Activated CD8-positive, alpha-beta memory T cell treated with anti-CD3 and anti-CD28 coated beads for 36 hours (primary cell): ENCODE data around the gene DCP1A. TPM values are rescaled to one million over a fixed set of nuclear protein-coding genes. Genes with fewer than 3 reads are reported as not detected.
"Not testable (repeated sequence)": the region's sequence is repeated elsewhere in the genome, so short reads cannot be mapped to it uniquely, and the experiment has no call there.

Experiments
- CTCF ChIA-PET: fragments of 350-600 bp; sonication (Branson Sonifier 250); formaldehyde crosslinking; loops from one replicate; lab custom pipeline; 2021; ENCODE audit warnings: antibody characterized with exemption; lab: Charles Lee
- POLR2A ChIA-PET: fragments of 350-600 bp; sonication (Branson Sonifier 250); formaldehyde crosslinking; loops from one replicate; lab custom pipeline; 2021; ENCODE audit warnings: antibody characterized with exemption; lab: Charles Lee
- total RNA-seq, 2 experiments: library from RNA; stranded (reverse); gene quantifications; one replicate each; pipeline ENCODE4 v1.2.3, GENCODE V29; 2021

DCP1A gene
- total RNA-seq, 2 experiments from 2014 or later: 37.9 to 40.5 TPM

DNA sequence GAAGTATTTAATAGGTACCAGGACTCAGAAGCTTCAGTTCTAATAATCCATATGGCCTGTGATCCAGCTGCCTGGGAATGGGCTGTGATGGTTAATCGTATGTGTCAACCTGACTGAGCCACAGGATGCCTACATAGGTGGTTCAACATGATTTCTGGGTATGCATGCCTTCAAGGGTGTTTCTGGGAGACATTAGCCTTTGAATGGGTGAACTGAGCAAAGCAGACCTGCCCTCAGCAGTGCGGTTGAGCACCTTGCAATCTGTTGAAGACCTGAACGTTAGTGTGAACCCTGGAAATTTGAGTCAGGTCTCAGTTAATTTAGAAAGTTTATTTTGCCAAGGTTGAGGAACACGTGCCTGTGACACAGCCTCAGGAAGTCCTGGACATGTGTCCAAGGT lies 68.7 kb downstream of the DCP1A start:
- CTCF ChIA-PET: interaction anchor here (0.5 kb wide), 1 partner anchor 16 kb away, joined by 3 read pairs; no protein-coding TSS in a partner anchor
- POLR2A ChIA-PET: interaction anchor here (0.7 kb wide), 1 partner anchor 196 kb away, joined by 7 read pairs; no protein-coding TSS in a partner anchor

DNA sequence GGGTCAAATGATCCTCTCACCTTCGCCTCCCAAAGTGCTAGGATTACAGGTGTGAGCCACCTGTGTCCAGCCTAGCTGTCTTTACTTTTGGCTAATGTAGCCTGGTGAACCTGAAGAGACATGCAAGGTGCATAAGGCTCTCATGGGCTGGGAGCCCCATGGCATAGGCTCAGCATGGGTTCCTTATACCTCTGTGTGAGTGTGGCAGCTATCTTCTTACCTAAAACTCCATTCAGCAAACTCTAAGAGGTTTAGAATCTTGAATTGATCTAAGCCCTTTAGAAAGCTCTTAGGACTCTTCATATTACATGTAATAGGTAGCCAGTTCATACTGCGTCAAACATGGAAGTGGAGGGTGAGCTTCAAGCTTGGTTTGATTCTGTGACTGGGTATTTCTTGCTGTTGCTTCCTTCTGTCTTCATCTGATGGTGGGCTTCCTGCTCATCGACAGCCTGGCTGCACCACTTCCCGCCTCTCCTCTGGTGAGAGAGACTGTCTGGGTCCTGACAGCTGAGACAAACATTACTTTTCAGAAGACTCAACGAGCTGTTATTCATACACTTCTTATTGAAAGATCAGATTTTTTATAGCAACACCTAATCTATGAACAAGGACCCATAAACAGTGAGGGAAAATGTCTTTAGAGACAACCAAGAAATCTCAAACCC lies 72.3 kb downstream of the DCP1A start:
- ChIA-PET POLR2A (no interaction called here), CTCF (interaction anchor here (1.2 kb wide), 1 partner anchor 12 kb away, joined by 4 read pairs; no protein-coding TSS in a partner anchor)

DNA sequence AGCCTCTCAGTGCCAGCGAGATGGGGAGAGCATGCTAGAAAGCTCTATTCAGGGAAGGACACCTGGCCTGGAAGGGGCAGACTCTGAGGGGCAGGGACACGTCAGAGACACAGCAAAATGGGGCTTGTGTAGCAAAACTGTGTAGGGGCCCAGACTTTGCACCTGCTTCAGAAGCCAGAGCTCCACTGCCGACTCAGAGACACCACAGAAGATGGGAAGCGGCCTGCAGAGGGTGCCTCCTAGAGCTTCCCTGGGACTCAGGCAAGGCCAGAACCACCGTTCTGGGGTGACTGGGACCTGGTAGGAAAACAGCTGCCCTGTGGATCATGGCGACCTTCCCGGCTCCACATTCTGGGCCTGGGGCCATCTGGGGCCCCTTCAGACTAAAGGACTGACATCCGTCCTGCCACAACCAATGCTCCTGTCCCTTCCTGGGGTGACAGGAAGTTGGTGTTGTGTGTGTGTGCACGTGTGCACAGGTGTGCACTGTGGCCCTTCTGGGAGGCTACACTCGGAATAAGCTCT lies 74.1 kb downstream of the DCP1A start:
- ChIA-PET POLR2A (no interaction called here), CTCF (no interaction called here)

DNA sequence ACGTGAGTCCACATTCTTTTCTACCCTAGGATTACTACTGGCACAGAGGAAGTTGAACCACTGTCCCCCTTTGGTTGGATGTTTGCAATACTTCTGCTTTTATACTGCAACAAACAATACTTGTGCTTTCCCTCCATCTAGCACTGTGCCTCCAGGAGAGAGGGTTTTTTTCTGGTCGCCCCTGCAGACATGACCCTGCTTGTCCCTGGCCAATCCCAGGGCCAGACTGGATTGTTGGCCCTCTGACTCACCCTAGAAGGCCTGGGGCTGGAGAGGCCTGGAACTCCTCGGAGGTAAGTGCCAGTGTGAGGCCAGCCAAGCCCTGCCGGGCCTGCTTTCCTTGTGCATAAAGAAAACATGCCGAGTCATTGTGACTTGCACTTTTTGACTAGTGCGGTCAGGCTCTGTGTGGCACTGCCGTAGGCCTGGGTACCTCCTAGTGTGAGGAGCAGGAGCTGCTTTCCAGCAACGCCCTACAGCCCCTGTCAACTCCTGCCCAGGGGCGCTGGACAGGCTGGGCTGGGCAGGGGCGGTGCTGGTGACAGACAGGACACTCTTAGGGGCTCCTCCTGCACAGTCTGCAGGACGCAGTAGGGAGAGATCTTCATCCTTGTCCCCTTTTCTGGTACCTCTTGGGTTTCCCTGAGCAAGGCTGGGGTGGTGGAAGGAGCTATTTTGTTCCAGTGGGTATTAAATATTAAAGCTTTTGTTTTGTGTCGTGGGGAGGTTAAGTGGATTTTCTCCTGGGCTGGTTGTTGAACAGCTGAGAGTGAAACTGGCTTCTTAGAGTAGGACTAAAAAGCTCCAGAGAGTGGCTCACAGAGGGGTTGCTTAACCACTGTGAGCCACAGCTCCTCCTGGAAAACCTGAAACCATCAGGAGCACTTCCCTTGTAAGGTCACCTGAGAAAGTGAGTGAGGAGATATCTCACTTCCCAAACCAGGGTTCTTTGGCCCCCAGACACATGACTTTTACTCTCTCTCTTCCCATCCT lies 77.2 kb downstream of the DCP1A start:
- CTCF ChIA-PET: no interaction called here
- POLR2A ChIA-PET: no interaction called here

DNA sequence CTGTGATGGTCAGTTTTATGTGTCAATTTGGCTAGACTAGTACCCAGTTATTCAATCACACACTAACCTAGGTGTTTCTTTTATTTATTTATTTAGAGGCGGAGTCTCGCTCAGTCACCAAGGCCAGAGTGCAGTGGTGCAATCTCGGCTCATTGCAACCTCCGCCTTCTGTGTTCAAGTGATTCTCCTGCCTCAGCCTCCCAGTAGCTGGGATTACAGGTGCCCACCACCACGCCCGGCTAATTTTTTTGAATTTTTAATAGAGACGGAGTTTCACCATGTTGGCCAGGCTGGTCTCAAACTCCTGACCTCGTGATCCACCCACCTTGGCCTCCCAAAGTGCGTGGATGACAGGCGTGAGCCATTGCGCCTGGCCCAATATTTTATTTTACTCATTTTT lies 78.2 kb downstream of the DCP1A start:
- POLR2A ChIA-PET: not testable (repeated sequence)
- CTCF ChIA-PET: interaction anchor here (0.7 kb wide), 1 partner anchor 282 kb away, joined by 3 read pairs; no protein-coding TSS in a partner anchor

DNA sequence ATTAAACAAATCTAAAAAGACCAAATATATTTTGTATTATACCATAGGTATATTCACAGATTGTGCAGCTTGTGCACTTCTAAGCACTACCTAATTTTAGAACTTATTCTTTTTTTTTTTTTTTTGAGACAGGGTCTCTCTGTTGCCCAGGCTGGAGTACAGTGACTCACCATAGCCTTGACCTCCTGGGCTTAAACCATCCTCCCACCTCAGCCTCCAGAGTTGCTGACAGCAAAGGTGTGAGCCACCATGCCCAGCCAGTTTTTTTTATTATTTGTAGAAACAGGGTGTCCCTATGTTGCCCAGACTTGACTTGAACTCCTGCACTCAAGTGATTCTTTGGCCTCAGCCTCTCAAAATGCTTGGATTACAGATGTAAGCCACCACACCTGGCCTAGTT lies 79.6 kb downstream of the DCP1A start:
- ChIA-PET POLR2A (no interaction called here), CTCF (interaction anchor here (0.7 kb wide), 1 partner anchor 254 kb away, joined by 3 read pairs; no protein-coding TSS in a partner anchor)

DNA sequence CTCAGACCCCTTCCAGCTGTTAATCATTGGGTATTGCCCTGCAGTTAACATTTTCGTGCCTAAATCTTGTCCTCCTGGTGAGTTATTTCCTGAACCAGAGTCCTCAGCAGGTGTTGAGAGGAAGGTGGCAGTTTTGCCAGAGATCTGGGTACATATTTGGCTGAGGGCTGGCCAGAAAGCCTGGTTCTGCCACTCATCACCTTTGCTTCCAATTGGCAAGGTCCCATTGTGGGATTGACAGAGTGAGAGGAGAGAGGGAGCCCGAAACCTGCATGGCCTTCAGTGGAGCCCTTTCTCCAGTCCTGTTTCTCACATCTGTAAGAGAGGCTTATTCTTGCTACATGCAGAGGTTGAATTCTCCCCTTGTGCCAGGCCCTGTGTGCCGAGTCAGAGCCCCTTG lies 82.6 kb downstream of the DCP1A start:
- ChIA-PET CTCF (interaction anchor here (0.7 kb wide), 1 partner anchor 15 kb away, joined by 5 read pairs; no protein-coding TSS in a partner anchor), POLR2A (no interaction called here)

DNA sequence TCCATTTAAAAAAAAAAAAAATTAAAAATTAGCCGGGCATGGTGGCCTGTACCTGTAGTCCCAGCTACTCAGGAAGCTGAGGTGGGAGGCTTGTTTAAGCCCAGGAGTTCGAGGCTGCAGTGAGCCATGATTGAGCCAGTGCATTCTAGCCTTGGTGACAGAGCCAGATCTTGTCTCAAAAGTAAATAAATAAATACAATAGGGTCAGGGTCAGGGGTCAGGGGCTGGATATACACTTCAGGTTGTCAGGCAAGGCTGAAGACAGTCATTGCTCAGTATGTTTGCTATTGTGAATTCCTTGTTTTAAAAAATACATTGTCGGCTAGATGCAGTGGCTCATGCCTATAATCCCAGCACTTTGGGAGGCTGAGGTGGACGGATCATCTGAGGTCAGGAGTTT lies 83.4 kb downstream of the DCP1A start:
- ChIA-PET POLR2A (no interaction called here), CTCF (no interaction called here)

DNA sequence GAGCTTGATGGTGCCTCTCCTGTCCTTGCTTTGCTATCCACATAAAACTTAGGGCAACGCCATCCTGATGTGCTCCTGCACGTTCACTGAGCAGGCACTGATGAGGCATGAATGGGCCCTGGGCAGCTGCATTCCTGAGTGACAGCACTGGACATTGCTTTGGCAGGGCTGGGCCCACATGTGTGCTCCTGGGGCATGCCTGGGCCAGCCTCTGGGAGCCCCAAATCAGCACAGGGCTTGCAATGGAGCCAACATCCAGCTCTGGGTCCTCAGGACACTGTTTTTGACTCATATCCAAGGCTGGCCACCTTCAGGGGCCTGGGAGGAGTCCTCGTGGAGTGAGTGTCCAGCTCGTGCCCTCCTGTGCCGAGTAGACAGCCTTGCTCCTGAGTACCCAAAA lies 85.6 kb downstream of the DCP1A start:
- ChIA-PET CTCF (interaction anchor here (1.2 kb wide), 1 partner anchor 11 kb away, joined by 3 read pairs; no protein-coding TSS in a partner anchor), POLR2A (no interaction called here)

DNA sequence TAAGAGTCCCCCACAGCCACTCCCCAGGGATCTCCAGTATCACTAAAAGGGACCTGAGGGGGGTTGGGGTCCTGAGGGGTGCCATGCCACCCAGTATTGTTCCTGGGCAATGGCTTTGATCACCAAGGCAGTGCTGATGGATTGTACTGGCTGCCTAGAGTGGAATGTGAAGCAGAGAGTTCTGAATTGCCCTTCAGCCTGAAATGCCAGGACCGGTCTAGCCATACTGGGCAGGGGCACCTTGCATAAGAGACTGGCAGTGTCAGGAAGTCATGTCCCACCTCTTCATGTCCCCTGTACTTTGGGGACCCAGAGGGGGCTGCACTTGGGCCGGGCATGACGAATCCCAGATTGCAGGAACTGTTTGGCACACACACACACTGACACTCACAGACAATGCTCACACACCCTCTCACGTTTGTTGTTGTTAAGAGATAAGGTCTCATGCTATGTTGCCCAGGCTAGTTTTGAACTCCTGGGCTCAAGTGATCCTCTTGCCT lies 87.0 kb downstream of the DCP1A start:
- CTCF ChIA-PET: no interaction called here
- POLR2A ChIA-PET: no interaction called here

DNA sequence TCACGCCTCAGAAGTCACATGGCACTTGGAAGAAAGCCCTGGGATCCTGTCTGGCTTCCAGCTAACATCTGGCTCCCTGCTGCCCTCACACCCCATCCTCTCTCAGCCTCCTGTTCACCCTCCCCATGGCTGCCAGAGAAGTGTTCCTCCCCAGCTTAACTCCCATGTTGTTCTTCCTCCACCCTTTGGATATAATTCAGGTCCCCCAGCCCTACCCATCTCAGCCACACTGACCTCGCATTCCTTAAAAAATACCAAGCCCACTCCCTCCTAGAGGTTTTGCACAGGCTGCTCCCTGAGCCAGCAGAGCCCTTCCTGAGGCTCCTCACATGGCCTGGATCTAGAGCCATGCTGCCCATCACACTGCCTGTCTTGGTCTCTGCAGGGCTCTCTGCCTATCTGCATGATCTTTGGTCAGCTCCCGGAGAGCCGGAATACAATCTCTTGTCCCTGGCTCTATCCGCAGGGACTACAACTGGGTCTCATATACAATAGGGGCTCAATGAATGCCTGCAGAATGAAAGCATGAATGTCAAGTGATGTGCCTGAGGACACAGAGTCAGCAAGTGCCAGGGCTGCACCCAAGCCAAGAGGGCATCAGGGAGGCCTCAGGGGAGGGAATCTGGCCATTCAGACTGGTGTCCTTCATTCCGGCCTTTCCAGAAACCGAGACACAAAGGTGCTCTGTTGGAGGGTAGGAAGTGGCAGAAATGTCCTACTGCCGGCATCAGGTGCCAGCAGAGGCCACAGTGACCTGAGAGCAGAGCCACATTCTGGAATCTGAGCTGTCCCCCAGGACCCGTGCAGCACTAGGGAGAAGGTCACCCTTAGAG lies 87.7 kb downstream of the DCP1A start:
- CTCF ChIA-PET: no interaction called here
- POLR2A ChIA-PET: no interaction called here

DNA sequence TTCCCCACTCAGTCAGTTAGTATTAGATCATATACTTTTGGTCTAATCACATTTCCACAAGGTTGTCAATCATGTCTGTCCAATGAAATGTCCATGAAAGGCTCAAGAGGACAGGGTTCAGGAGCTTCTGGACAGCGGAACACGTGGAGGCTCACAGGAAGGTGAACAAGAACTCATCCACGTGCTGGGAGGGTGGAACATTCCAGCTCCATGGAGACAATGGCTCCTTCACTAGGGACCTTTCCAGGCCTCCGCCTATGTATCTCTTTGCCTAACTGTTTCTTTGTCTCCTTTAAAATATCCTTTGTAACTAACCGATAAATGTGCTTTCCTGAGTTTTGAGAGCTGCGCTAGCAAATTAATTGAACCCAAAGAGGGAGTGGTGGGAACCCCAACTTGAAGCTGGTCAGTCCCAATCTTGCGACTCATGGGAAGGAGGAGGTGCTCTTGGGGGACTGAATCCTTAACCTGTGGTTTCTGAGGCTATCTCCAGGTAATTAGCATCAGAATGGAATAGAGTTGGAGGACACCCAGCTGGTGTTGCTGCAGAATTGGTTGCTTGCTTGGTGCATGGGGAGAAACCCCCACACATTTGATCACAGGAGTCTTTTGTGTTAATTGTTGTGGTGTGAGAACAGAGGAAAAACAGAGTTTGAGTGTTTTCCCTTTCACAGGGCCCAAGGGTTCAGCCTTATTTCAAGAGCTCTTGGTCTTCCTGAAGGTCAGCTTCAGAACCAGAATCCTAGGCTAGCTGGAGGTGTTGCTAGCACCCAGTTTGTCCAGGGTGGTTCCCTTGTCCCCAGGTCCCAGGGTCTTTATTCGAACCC lies 88.5 kb downstream of the DCP1A start:
- CTCF ChIA-PET: interaction anchor here (0.6 kb wide), 1 partner anchor 40 kb away, joined by 3 read pairs; no protein-coding TSS in a partner anchor
- POLR2A ChIA-PET: no interaction called here

DNA sequence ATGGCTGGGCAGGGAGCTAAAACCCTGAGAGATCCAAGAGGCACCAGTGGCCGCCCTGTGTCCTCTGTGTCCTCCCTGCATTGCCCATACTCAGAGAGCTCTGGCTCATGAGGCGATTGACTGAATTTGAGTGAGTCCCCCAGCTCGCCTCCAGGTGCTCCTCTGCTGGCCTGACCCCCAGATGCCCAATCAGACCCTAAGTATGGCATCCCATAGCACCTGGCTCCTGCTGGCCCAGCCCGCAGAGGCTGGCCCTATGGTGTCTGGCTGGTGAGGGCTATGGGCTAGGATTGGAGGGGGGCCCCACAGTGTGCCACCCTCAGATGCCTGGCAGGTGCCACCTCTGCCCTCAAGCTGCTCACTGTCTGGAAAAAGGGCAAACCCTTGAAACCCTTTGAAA lies 89.9 kb downstream of the DCP1A start:
- CTCF ChIA-PET: no interaction called here

DNA sequence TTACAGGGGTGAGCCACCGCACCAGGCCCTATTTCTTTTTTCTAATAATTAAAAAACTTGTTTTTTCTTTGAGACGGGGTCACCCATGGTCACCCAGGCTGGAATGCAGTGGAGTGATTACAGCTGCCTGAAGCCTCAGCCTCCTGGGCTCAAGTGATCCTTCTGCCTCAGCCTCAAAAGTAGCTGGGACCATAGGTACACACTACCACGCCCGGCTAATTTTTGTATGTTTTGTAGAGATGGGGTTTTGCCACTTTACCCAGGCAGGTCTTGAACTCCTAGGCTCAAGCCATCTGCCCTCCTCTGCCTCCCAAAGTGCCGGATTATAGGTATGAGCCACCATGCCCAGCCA lies 90.7 kb downstream of the DCP1A start:
- POLR2A ChIA-PET: no interaction called here
- CTCF ChIA-PET: interaction anchor here (0.6 kb wide), 1 partner anchor 10 kb away, joined by 4 read pairs; no protein-coding TSS in a partner anchor

More for the DNA sequence above, 89.9 kb downstream of the DCP1A start:
- POLR2A ChIA-PET: interaction anchor here (0.6 kb wide), 1 partner anchor 352 kb away, joined by 11 read pairs; no protein-coding TSS in a partner anchor

DNA sequence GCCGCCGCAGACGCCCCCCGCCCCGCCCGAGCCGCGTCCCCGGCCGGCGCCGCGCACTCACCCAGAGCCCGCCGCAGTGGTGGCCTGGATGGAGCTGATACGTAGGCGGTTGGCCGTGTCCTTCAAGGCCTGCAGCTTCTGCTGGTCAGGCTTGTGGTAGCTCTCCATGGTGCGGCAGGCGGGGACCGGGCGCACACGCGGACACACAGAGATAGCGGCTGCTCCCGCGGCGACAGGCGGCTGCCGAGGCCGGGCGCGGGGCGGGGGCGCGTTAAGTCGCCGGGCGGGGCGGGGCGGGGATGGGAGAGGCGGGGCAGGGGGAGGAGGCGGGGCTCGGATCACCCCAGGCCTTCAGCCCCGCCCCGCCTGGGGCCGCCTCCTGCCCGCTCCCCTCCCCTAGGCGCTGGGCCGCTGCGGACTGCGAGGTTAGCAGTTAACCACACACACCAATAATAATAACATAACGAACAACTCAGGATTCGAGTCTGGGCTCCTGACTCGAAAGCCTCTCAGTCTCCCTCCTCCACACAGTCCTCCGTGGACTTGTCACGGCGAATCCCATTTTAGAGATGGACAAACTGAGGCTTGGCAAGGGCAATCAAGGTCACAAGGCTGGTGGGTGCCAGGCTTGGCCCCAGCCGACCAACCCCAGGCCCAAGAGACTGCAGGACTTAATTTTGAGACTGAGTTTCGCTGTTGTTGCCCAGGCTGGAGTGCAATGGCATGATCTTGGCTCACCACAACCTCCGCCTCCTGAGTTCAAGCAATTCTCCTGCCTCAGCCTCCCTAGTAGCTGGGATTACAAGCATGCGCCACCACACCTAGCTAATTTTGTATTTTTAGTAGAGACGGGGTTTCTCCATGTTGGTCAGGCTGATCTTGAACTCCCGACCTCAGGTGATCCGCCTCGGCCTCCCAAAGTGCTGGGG lies 91.3 kb downstream of the DCP1A start, which contains the start of gene TKT:
TKT (minus strand) TSS at position 248 of the 929 bp plus-strand sequence; CDS start at position 168, 80 bp downstream.
- POLR2A ChIA-PET: interaction anchor here (1.1 kb wide), 1 partner anchor 89 kb away, joined by 3 read pairs; no protein-coding TSS in a partner anchor
- CTCF ChIA-PET: no interaction called here

DNA sequence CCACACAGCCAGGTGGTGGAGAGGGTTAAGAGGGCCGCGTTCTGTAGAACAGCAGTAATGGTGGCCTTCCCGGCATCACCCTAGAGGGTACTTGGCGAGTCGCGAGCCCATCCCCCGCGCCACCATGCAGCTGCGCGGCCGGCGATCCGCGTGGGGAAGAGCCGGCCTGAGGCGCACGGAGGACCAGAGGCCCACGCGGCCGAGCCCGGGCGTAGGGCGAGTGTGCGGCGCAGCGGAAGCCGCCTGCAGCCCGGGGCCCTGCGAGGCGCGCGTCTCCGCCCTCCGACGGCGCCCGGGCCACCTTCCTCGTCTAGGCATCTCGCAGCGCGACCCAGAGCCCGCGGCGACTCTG lies 91.9 kb downstream of the DCP1A start:
- ChIA-PET CTCF (interaction anchor here (1.1 kb wide), 1 partner anchor 141 kb away, joined by 3 read pairs; no protein-coding TSS in a partner anchor), POLR2A (interaction anchor here (1.1 kb wide), 1 partner anchor 88 kb away, joined by 3 read pairs; no protein-coding TSS in a partner anchor)
